Progenitor cell of endocrine pancreas (in vitro differentiated cells): Measurements from ENCODE around the gene ABCB11. TPM values are rescaled to one million over a fixed set of nuclear protein-coding genes. Genes with fewer than 3 reads are reported as not detected.

Source experiments
- DNase-seq: peaks from one replicate; pipeline ENCODE4 v3.0.0; 2021; ENCODE audit warnings: low spot score; ENCODE audit not compliant: unreplicated experiment
- H3K27ac Mint-ChIP-seq: 2 replicates; pipeline ENCODE4 v1.8.0; 2021; ENCODE audit warnings: mild to moderate bottlenecking, moderate library complexity, mixed read lengths
- H3K27me3 Mint-ChIP-seq: 2 replicates; pipeline ENCODE4 v1.8.0; 2021; ENCODE audit warnings: mixed read lengths
- H3K36me3 Mint-ChIP-seq: 2 replicates; pipeline ENCODE4 v1.8.0; 2022; ENCODE audit warnings: mixed read lengths; ENCODE audit not compliant: insufficient read depth
- H3K4me1 Mint-ChIP-seq: 2 replicates; pipeline ENCODE4 v1.8.0; 2021; ENCODE audit warnings: low read depth, mixed read lengths
- H3K4me3 Mint-ChIP-seq: 2 replicates; pipeline ENCODE4 v1.8.0; 2021; ENCODE audit warnings: low read depth, mild to moderate bottlenecking, moderate library complexity, mixed read lengths
- H3K9me3 Mint-ChIP-seq: 2 replicates; pipeline ENCODE4 v1.8.0; 2021; ENCODE audit warnings: low read depth, mixed read lengths
- CTCF ChIP-seq: fragments of 200-600 bp; sonication (generic); IDR thresholded peaks from one replicate; pipeline ENCODE4 v1.5.0; 2021; ENCODE audit warnings: antibody characterized with exemption, mild to moderate bottlenecking; ENCODE audit not compliant: unreplicated experiment
- total RNA-seq: library from RNA; stranded (reverse); gene quantifications from 2 replicates; pipeline ENCODE4 v1.2.1, GENCODE V29; 2021

The ABCB11 gene
- total RNA-seq, 1 donor from 2014 or later, result 0.24 TPM

- Mint-ChIP-seq H3K27ac (no peak overlapping the region), H3K9me3 (peaks cover 21% of the 10 kb centered on the region), H3K36me3 (peaks cover 2% of the 10 kb centered on the region), H3K4me3 (no peak overlapping the region), H3K4me1 (no peaks in the 10 kb centered on the region), H3K27me3 (no peaks in the 10 kb centered on the region)
- DNase-seq, result no peak
- no peak for TF ChIP-seq CTCF
Observed at GRCh38 chr2:169039702-169040101, 8.6 kb upstream of the ABCB11 start.

- no peak overlapping the region for H3K27ac Mint-ChIP-seq
- peaks cover 3% of the 10 kb centered on the region for H3K4me1 Mint-ChIP-seq
- no peak overlapping the region for H3K4me3 Mint-ChIP-seq
- H3K36me3 Mint-ChIP-seq, result no peaks in the 10 kb centered on the region
- DNase-seq, result no peak
- no peaks in the 10 kb centered on the region for H3K27me3 Mint-ChIP-seq
- no peak for TF ChIP-seq CTCF
- H3K9me3 Mint-ChIP-seq, result peaks cover 14% of the 10 kb centered on the region
Observed at GRCh38 chr2:169038338-169038757, 7.2 kb upstream of the ABCB11 start.

- Mint-ChIP-seq H3K4me3 (no peak overlapping the region), H3K27ac (no peak overlapping the region), H3K9me3 (peaks cover under 1% of the 10 kb centered on the region), H3K36me3 (no peaks in the 10 kb centered on the region), H3K27me3 (no peaks in the 10 kb centered on the region), H3K4me1 (peaks cover 3% of the 10 kb centered on the region)
- no peak for TF ChIP-seq CTCF
- no peak for DNase-seq
Observed at GRCh38 chr2:169036736-169037440, 5.8 kb upstream of the ABCB11 start.

GRCh38 chr2:169035887-169036286 lies 4.8 kb upstream of the ABCB11 start:
- Mint-ChIP-seq H3K27ac (no peak overlapping the region), H3K9me3 (no peaks in the 10 kb centered on the region), H3K4me3 (no peak overlapping the region), H3K4me1 (peaks cover 3% of the 10 kb centered on the region), H3K27me3 (no peaks in the 10 kb centered on the region), H3K36me3 (no peaks in the 10 kb centered on the region)
- DNase-seq, result no peak
- no peak for TF ChIP-seq CTCF

- H3K27ac Mint-ChIP-seq, result no peak overlapping the region
- no peak for DNase-seq
- H3K9me3 Mint-ChIP-seq, result no peaks in the 10 kb centered on the region
- TF ChIP-seq CTCF, result no peak
- H3K27me3 Mint-ChIP-seq, result no peaks in the 10 kb centered on the region
- no peak overlapping the region for H3K4me3 Mint-ChIP-seq
- no peaks in the 10 kb centered on the region for H3K36me3 Mint-ChIP-seq
- H3K4me1 Mint-ChIP-seq, result peaks cover 3% of the 10 kb centered on the region
Observed at GRCh38 chr2:169034984-169035544, 3.9 kb upstream of the ABCB11 start.
